HG03097 (cell line): Measurements from ENCODE around the gene BCLAF3.

ENCODE experiments used
- ATAC-seq: cut with Tn5 transposase; IDR thresholded peaks from one replicate; pipeline ENCODE4 v1.9.1; 2021; ENCODE audit not compliant: unreplicated experiment, low FRiP score

The BCLAF3 gene

DNA sequence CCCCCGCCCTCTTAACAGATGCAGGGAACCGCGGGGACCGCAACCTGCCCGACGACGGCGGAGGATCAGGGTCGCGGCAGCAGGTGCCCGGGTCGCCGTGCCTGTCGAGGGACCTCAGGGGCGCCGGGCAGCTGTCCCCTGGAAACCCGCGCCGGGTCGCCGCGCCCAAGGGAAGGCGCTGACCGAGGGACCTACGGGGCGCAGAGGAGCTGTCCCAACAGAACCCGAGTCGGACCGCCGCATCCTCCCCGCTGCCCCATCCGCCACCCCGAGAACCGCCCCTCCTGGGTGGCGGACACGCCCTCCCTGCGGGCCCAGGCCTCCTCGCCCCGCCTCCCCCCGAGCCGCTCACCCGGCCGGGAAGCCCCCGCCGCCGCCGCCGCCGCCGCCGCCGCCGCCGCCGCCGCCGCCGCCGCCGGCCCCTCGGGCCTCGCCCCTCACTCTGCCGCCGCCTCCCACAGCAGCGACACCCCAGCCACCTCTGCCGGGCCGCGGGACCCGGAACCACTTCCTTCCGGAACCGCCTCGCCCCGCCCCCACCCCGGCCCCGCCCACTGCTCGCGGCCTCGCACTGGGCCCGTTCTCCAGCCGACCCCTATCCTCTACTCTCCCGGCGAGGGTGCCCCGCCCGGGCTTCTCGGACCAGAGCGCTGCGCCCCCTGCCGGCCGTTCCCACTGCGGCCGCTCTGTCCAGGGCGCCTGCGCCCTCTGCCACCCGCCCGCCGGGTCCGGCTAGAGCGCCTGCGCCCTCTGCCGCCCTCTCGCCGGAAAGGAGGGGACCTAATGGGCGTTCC, at the start of gene BCLAF3:
Gene BCLAF3, minus strand, starts transcription at position 506 of the 794 bp plus-strand sequence. CDS start 20,797 bp downstream, outside the sequence.
- ATAC-seq = peak; percentile 89

DNA sequence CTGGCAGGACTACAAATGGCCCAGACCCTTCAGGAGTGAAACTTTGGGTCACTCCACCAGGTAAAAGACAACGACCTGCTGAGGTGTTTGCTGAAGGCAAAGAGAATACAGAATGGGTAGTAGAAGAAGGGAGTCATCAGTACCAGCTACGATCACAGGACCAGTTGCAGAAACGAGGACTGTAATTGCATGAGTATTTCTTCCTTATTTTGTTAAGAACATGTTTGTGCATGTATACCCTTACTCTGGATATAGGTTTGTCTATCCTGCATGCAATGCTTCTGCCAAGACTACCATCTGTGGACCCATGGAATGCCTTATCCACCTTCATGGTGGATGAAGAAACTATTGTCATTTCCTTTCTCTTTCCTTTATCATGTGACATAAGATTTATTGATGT, 48.1 kb upstream of the BCLAF3 start:
- no peak for ATAC-seq

- ATAC-seq = no peak
These were observed 46.3 kb upstream of the BCLAF3 start for GRCh38 chrX:20037186-20037585.

- no peak for ATAC-seq
These were observed 41.3 kb upstream of the BCLAF3 start for GRCh38 chrX:20032201-20032600.

DNA sequence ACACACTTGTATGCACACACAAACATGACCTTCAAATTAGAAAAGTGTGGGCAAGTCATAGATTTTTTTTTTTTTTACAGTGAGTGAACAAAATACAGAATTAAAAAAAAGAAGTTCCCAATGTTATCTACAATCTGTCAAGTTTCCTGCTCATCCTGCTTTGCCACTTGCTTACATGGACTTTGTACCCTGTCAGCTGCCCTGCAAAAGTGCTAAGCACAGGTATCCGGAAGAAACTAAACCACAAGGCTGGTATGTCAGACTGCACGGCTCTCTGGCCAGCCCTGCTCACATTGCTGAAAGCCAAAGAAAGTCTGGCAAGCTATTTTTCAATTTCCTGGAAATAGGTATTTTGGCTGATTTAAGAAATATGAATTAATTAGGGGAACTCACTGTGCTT, 38.9 kb upstream of the BCLAF3 start:
- ATAC-seq = no peak

DNA sequence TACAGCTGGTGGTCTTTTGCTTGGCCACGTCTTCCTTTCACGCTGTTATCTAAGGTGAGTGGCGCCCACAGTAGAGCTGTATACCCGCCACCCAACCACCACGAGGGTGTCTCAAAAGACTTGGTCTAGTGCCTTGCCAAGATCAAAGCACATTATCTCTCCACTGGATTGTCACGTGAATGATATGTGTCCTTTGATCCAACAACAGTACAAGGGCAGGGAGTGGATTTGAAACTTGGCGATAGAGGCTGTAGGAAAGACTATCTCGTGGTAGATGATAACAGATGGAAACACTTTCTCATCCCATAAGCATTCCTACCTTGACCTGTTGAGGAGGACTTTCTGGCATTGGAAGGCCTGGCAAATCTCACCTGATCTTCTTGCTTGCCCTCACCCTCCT, 37.7 kb upstream of the BCLAF3 start:
- no peak for ATAC-seq

DNA sequence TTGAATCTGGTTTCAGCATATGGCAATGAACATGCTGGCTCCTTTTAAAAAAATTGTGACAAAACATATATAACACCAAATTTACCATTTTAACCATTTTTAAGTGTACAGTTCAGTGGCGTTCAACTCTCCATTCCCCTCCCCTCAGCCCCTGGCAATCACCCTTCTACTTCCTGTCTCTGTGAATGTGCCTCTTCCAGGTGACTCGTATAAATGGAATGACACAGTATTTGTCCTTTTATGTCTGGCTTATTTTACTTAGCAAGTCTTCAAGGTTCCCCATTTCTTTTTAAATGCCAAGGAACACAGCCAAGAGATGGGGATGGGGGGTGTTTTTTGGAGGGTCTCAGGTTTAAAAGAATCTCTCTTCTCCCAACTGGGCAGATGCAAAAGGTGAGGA, 35.4 kb upstream of the BCLAF3 start:
- ATAC-seq = no peak

- ATAC-seq = no peak
These were observed 29.0 kb upstream of the BCLAF3 start for GRCh38 chrX:20019672-20020365.

DNA sequence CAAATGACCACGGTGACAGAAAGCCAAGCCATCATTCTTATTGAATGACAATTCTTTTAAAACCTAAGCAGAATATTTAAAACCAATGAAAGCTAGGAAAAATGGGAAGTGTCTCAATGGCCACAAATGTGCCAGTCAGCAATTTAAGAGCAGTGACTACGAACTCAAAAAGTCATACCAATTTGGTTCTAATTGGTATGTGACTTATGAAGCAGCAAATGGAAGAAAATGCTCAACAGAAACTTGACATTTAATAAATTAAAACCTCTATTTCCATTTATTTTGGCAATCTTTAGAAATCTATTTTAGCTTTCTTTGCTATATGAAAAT, 25.7 kb upstream of the BCLAF3 start:
- no peak for ATAC-seq

- ATAC-seq = no peak
These were observed 25.2 kb upstream of the BCLAF3 start for GRCh38 chrX:20015945-20016615.

DNA sequence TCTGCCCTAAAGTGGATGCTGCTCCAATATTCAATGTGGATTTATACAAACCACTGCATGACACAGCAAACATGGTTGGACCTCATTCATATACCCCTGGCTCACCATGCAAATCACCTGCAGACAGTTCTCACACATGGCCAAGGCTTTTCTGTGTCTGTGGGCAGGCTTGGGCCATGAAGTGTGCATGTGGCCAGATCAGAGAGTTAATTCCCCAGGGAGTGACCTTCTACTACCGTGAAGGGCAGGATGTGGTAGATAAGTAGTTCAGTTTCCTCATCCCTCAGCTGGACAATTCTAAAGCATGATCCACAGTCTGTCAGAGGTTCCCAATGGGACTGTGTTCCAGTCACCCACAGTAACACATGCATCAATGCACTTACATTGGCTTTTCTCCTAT, 24.6 kb upstream of the BCLAF3 start:
- ATAC-seq = no peak

- no peak for ATAC-seq
These were observed 20.7 kb upstream of the BCLAF3 start for GRCh38 chrX:20011608-20012007.

GRCh38 chrX:20007962-20008622, 17.2 kb upstream of the BCLAF3 start:
- ATAC-seq = no peak

- no peak for ATAC-seq
These were observed 15.0 kb upstream of the BCLAF3 start for GRCh38 chrX:20005883-20006282.

DNA sequence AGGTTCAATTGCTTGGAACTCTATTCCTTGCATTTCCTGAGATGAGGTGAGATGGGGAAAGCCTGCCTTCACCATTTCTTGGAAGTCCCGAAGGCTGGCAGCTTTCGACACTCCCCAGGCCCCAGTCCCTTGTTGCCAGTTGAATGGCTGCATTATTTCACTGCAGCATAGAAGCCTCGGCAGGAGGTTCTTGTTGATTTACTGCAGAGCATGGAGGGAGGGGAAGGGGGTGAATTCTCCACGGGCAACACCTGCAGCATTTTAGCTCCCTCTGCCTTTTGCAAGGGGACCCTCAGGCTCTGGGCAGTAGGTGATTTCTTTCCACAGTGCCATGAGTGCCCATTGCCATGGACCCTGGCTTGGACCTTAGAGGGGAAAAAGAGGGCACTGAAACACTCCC, 10.7 kb upstream of the BCLAF3 start:
- no peak for ATAC-seq

GRCh38 chrX:19991350-19991718, 473 bp upstream of the BCLAF3 start:
- ATAC-seq = no peak

DNA sequence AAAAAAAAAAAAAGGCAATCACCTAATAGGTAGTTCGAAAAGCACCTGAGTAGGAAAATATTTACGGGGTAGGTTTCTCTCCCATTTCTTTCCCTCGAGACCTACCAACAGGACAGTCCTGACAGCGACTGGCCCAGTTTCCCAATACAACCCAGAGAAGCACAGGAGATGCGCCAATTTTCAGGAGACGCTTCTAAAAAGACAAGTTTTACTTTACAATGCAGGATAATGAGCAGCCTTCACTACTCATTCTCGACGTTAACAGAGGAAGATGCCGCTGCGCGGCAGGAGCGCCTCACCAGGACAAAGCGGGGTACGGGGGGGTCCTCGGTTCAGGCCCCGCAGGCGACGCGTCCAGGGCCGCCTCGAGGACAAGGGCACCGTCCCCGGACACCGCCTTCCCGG, 708 bp downstream of the BCLAF3 start:
- no peak for ATAC-seq

DNA sequence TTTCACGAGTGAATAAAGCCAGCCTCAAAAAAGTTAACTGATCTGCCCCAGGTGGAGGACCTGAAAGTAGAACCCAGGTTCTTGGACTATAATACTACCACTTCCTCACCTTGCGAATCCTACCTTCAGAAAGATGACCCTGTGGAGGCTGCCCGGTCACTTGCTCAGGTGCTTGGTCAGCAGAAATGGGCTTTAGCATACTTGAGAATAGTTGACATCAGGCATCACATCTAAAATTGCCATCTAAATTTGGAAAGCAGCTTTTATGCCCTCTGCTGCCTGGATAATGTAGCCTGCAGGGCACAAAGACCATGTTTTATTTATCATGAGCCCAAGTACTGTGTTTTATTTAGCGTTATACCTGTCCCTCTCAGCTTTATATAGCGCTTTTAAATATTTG, 3.0 kb downstream of the BCLAF3 start:
- no peak for ATAC-seq

DNA sequence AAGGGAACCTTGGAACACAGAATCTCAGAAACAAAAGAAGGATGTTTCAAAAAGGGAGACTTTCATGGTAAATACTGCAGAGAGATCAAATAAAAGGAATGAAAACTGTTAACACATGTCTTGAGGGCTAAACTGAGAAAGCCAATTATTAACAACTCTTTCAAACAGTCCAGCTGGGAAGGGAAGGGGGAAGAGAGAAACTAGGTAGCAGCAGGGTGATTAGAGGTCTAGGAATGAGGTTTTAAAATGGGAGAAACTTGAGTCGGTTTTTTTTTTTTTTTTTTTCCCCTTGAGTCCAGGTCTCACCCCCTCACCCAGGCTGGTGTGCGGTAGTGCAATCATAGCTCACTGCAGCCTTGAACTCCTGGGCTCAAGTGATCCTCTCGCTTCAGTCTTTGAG, 4.3 kb downstream of the BCLAF3 start:
- ATAC-seq = no peak

DNA sequence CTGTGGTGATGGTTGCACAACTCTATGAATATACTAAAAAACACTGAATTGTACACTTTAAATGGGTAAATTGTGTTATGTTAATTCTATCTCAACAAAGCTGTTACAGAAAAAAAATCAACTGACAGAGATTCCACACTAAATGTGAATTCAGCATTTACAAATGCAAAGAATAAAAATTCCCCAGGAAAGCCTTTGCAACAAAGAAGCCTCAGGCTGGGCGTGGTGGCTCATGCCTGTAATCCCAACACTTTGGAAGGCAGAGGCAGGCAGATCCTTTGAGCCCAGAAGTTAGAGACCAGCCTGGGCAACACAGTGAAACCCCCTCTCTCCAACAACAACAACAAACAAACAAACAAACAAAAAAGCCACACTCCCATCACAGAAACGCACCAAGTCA, 8.9 kb downstream of the BCLAF3 start:
- ATAC-seq = no peak

DNA sequence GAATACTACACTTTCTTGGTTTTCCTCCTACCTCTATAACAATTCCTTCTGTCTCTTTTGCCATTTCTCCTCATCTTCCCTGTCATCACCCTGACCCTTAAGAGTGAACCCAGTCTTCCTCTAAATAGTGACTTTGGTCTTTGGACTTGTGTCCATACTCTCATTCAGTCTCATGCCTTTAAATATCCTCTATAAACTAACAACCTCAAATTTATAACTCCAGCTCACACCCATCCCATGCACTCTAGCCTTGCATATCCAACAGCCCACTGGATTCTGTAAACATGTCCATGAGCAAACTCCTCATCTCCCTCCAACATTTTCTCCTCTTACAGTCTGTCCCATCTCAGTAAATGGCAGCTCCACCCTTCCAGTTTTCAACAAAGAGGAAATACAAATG, 15.0 kb downstream of the BCLAF3 start:
- no peak for ATAC-seq
